Fibroblast of lung (primary cell): ENCODE measurements around the gene RAB11FIP5. TPM values are rescaled to one million over a fixed set of nuclear protein-coding genes. Genes with fewer than 3 reads are reported as not detected.
A peak's percentile ranks its signal among the peaks of the same experiment; 100 is the strongest.

ENCODE experiments used
- DNase-seq, 2 donors: peaks; one replicate each; pipeline versions ENCODE4 v3.0.0 to v3.0.0-alpha.2; 2010; ENCODE audit warnings: low read depth in 2 of 2
- H2AFZ ChIP-seq: 2 replicates; pipeline ENCODE4 v1.5.1; 2012; ENCODE audit warnings: low read length, control low read depth, inconsistent platforms
- H3K27ac ChIP-seq: 2 replicates; pipeline ENCODE4 v1.5.1; 2011; ENCODE audit warnings: low read length, control low read depth; ENCODE audit not compliant: insufficient read depth
- H3K27me3 ChIP-seq: 2 replicates; pipeline ENCODE4 v1.5.1; 2011; ENCODE audit warnings: mild to moderate bottlenecking, low read length; ENCODE audit not compliant: control insufficient read depth, insufficient read depth
- H3K36me3 ChIP-seq: 2 replicates; pipeline ENCODE4 v1.5.1; 2011; ENCODE audit warnings: low read length; ENCODE audit not compliant: control insufficient read depth, insufficient read depth
- H3K4me1 ChIP-seq: 2 replicates; pipeline ENCODE4 v1.5.1; 2011; ENCODE audit warnings: low read length; ENCODE audit not compliant: control insufficient read depth, insufficient read depth; ENCODE audit errors: extremely low read depth
- H3K4me2 ChIP-seq: 2 replicates; pipeline ENCODE4 v1.5.1; 2011; ENCODE audit warnings: low read length, control low read depth; ENCODE audit not compliant: insufficient read depth; ENCODE audit errors: extremely low read depth
- H3K4me3 ChIP-seq, 4 experiments: fragments of 200-600 bp in 1 of 4; sonication (generic) in 1 of 4; replicated peaks in 1 of 4; 2 replicates each; pipeline ENCODE4 v1.5.1; 2011 to 2016; ENCODE audit warnings: low read length in 4 of 4, low read depth in 3 of 4, mild to moderate bottlenecking in 3 of 4, control low read depth in 2 of 4, inconsistent platforms in 1 of 4, mixed read lengths in 1 of 4; ENCODE audit not compliant: insufficient read depth in 1 of 4; ENCODE audit errors: control extremely low read depth in 1 of 4
- H3K79me2 ChIP-seq: 2 replicates; pipeline ENCODE4 v1.5.1; 2012; ENCODE audit warnings: mild to moderate bottlenecking, low read length, inconsistent platforms; ENCODE audit not compliant: control insufficient read depth, insufficient read depth
- H3K9ac ChIP-seq: 2 replicates; pipeline ENCODE4 v1.5.1; 2011; ENCODE audit warnings: mild to moderate bottlenecking, low read length, control low read depth; ENCODE audit not compliant: insufficient read depth
- H3K9me3 ChIP-seq: 2 replicates; pipeline ENCODE4 v1.5.1; 2012; ENCODE audit warnings: low read depth, low read length; ENCODE audit not compliant: control insufficient read depth, insufficient read depth
- H4K20me1 ChIP-seq: 2 replicates; pipeline ENCODE4 v1.5.1; 2011; ENCODE audit warnings: low read length; ENCODE audit not compliant: control insufficient read depth, insufficient read depth; ENCODE audit errors: extremely low read depth
- EZH2 ChIP-seq: IDR thresholded peaks from 2 replicates; pipeline ENCODE4 v1.5.1; 2012; ENCODE audit warnings: low read length, control low read depth, mild to moderate bottlenecking; ENCODE audit errors: missing control alignments
- polyA plus RNA-seq, 2 donors: library from polyadenylated mRNA; depleted of rRNA in 1 of 2; stranded (reverse) in 1 of 2; unstranded in 1 of 2; fragments of >200 nt; gene quantifications; 2 replicates each; pipeline ENCODE4 v1.2.1, GENCODE V29; 2011 to 2012; ENCODE audit warnings: missing spikeins in 1 of 2
- total RNA-seq: library from RNA; depleted of rRNA; stranded (reverse); fragments of >200 nt; gene quantifications from 2 replicates; pipeline ENCODE4 v1.2.1, GENCODE V29; 2014
- TF ChIP-seq, protein P1 (sequence below), 2 donors: IDR thresholded peaks in 1 of 2; conservative IDR thresholded peaks in 1 of 2; 1 replicate in 1 of 2; 2 replicates in 1 of 2; pipeline ENCODE4 v1.5.1; 2011 to 2012; ENCODE audit warnings: low read length in 2 of 2, control low read depth in 1 of 2, inconsistent platforms in 1 of 2, low read depth in 1 of 2, mild to moderate bottlenecking in 1 of 2

RAB11FIP5 gene
- total and polyA plus RNA-seq, 2 donors (not counting 1 experiment from before 2014, with no cell fraction given): 27.7 to 35.0 TPM

DNA sequence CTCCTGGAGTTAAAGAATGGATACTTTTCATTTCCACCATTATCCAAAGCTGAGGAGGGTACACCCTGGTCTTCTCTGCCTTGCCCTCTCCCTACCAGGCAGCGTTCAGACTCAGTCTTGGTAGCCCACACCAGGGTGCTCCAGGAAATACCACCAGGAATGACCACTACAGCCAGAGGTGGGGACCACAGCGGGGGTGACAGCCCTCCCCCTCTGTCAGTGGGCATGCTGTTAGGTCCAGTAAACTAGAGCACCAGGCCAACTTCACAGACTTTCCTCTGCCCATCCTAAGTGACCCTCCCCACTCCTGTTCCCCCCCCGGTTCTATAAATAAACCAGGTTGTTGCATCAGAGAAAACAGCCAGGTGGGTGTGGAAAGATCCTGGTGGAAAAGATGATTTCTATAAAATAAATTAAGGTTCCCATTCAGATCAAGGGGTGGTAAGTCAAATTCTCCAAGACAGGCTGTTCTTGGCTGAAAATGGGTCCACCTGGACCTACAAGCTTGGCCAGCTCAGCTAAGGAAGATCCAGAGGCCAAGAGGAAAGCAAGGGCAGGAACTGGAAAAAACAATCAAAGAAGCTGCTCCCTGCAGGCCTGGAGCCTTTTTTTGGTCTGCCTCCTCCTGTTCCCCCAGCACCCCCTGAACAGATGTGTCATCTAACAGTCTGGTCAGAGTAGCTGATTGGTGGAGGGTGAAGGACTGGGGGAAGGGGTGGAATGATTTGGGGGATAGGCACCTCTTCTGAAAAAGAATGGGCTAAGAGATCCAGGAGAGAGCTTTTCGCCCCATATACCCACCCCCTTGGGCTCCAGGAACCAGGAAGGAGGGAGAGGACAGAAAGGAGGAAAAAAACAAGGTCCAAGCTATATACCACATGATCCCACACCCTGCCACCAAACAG is 2.3 kb downstream of the RAB11FIP5 start:
- TF ChIP-seq, protein P1, sequence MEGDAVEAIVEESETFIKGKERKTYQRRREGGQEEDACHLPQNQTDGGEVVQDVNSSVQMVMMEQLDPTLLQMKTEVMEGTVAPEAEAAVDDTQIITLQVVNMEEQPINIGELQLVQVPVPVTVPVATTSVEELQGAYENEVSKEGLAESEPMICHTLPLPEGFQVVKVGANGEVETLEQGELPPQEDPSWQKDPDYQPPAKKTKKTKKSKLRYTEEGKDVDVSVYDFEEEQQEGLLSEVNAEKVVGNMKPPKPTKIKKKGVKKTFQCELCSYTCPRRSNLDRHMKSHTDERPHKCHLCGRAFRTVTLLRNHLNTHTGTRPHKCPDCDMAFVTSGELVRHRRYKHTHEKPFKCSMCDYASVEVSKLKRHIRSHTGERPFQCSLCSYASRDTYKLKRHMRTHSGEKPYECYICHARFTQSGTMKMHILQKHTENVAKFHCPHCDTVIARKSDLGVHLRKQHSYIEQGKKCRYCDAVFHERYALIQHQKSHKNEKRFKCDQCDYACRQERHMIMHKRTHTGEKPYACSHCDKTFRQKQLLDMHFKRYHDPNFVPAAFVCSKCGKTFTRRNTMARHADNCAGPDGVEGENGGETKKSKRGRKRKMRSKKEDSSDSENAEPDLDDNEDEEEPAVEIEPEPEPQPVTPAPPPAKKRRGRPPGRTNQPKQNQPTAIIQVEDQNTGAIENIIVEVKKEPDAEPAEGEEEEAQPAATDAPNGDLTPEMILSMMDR (conservative IDR thresholded peaks at IDR 0.05 in 1 of 2, IDR thresholded peaks at IDR 0.05 in 1 of 2; ENCODE audit: low read depth in 1 of 2, low read length in 2 of 2): no peak
- no peak for TF ChIP-seq EZH2
- Histone ChIP-seq H3K4me1 (peaks cover 36% of the 10 kb centered on the region), H3K9me3 (no peaks in the 10 kb centered on the region), H3K27ac (peak overlapping the region; percentile 88), H3K27me3 (no peaks in the 10 kb centered on the region), H3K4me3 (peak overlapping the region; percentile 64 to 85 (median 71)), H3K79me2 (peaks cover 70% of the 10 kb centered on the region), H3K36me3 (no peaks in the 10 kb centered on the region), H3K9ac (no peak overlapping the region), H2AFZ (no peak overlapping the region), H3K4me2 (peak overlapping the region; percentile 81), H4K20me1 (no peaks in the 10 kb centered on the region)
- peak in 1 of 2 donors; percentile 34 for DNase-seq

DNA sequence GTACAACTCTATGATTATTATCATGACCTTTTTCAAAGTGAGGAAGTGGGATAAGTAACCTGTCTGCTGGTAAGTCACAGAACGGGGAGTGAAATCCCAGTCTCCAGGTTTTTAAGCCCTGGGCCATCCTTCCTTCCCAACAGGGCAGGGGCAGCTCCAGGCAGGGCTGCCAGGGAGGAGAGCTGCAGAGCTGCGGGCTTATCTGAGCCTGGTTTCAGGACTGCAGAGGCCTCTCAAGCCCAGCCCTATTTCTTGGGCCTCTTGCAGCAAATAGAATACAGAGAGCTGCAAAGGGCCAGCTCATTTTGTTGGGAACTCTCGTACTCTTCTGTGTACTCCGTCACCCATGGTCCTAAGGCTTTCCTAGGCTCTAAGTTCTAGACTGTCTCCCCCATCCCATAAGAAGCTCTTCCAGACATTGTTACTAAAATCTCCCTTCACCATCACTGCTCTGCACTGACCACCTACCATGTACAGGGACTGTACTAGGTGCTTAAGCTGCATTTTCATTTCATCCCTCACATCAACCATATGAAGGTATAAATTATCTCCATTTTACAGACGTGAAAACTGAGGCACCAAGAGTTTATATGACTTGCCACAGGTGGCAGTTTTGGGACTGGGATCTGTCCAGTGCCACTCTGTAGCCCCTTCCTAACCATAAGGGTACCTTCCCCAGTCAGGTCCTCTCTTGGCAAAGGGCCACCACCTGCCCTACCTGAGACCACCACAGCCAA is 3.1 kb downstream of the RAB11FIP5 start:
- H3K27ac ChIP-seq: no peak overlapping the region
- peaks cover 77% of the 10 kb centered on the region for H3K79me2 ChIP-seq
- H3K4me2 ChIP-seq: no peak overlapping the region
- H3K9ac ChIP-seq: no peak overlapping the region
- H3K9me3 ChIP-seq: no peaks in the 10 kb centered on the region
- peak overlapping the region in 1 of 4 experiments; percentile 85 for H3K4me3 ChIP-seq
- H3K27me3 ChIP-seq: no peaks in the 10 kb centered on the region
- H2AFZ ChIP-seq: no peak overlapping the region
- H4K20me1 ChIP-seq: no peaks in the 10 kb centered on the region
- DNase-seq: no peak
- TF ChIP-seq, protein P1 (conservative IDR thresholded peaks at IDR 0.05 in 1 of 2, IDR thresholded peaks at IDR 0.05 in 1 of 2; ENCODE audit: low read depth in 1 of 2, low read length in 2 of 2): no peak
- TF ChIP-seq EZH2: no peak
- no peaks in the 10 kb centered on the region for H3K36me3 ChIP-seq
- H3K4me1 ChIP-seq: peaks cover 36% of the 10 kb centered on the region
